Kidney (tissue), 14 donors: Measurements from ENCODE around the gene TRAPPC1. TPM values are rescaled to one million over a fixed set of nuclear protein-coding genes. Genes with fewer than 3 reads are reported as not detected.

ENCODE experiments used
- DNase-seq, 5 donors: peaks; one replicate each; pipeline ENCODE4 v3.0.0-alpha.2; 2013 to 2020
- FAIRE-seq: peaks from 2 replicates; lab custom pipeline; 2012; peaks lifted over from hg19 to GRCh38; lab: Jason Lieb, UNC
- H3K27ac ChIP-seq, 2 donors: one replicate each; pipeline ENCODE4 v1.7.0; 2013; ENCODE audit warnings: low read depth in 2 of 2, low read length in 2 of 2, inconsistent platforms in 1 of 2
- H3K27me3 ChIP-seq: one replicate; pipeline ENCODE4 v1.7.1; 2013; ENCODE audit warnings: low read length, inconsistent platforms; ENCODE audit not compliant: control insufficient read depth, insufficient read depth
- H3K36me3 ChIP-seq, 3 donors: one replicate each; pipeline versions ENCODE4 v1.7.0 to v1.7.1; 2013; ENCODE audit warnings: low read length in 3 of 3, control low read depth in 1 of 3, inconsistent platforms in 1 of 3; ENCODE audit not compliant: insufficient read depth in 3 of 3, control insufficient read depth in 2 of 3
- H3K4me1 ChIP-seq, 3 donors: one replicate each; pipeline versions ENCODE4 v1.7.0 to v1.7.1; 2013; ENCODE audit warnings: low read length in 3 of 3, inconsistent platforms in 1 of 3, low read depth in 1 of 3; ENCODE audit not compliant: control insufficient read depth in 2 of 3, insufficient read depth in 2 of 3
- H3K4me3 ChIP-seq, 3 donors: one replicate each; pipeline versions ENCODE4 v1.7.0 to v1.8.1; 2013; ENCODE audit warnings: low read length in 3 of 3, control low read depth in 1 of 3, inconsistent platforms in 1 of 3
- H3K9ac ChIP-seq, 3 donors: one replicate each; pipeline versions ENCODE4 v1.7.0 to v1.7.1; 2013; ENCODE audit warnings: low read length in 3 of 3, control low read depth in 1 of 3, inconsistent platforms in 1 of 3
- H3K9me3 ChIP-seq, 3 donors: one replicate each; pipeline versions ENCODE4 v1.7.0 to v1.7.1; 2013; ENCODE audit warnings: low read length in 3 of 3, control low read depth in 1 of 3, inconsistent platforms in 1 of 3; ENCODE audit not compliant: control insufficient read depth in 2 of 3, insufficient read depth in 1 of 3
- CTCF ChIP-seq: IDR thresholded peaks from 3 replicates; pipeline ENCODE4 v1.5.1; 2012; ENCODE audit warnings: mild to moderate bottlenecking, moderate library complexity, borderline replicate concordance; ENCODE audit not compliant: insufficient read depth; ENCODE audit errors: extremely low read depth
- intact Hi-C: fragments of 100-400 bp; cut with DNase I; formaldehyde crosslinking; loops from one replicate; pipeline ENCODE4 v1.11.1; 2022
- polyA plus RNA-seq: library from polyadenylated mRNA; stranded (reverse); fragments of 350-450 nt; fragmentation: Illumina TruSeq; extraction: RNeasy Lipid Tissue Mini Kit (QIAGEN cat#74804); gene quantifications from one replicate; pipeline ENCODE4 v1.2.3, GENCODE V29; 2014; ENCODE audit warnings: low read depth, low replicate concordance; ENCODE audit not compliant: insufficient read depth
- total RNA-seq: library from RNA; stranded (reverse); fragmentation: NEBNext Ultra II Directional; extraction: Animal tissue kit (Norgen Biotek cat#: 25700); gene quantifications from one replicate; pipeline ENCODE4 v1.2.1, GENCODE V29; 2021
- donor health status: control.
- donor health status: control.
- donor health status: control.
- donor health status: control.
- donor health status: control.
- donor health status: DM: yes; HTN: yes; CAD: no.
- donor health status: Normal renal cell carcinoma (clear cell type).

TRAPPC1 gene
- total and polyA plus RNA-seq, 2 donors from 2014 or later = 149 to 291 TPM

DNA sequence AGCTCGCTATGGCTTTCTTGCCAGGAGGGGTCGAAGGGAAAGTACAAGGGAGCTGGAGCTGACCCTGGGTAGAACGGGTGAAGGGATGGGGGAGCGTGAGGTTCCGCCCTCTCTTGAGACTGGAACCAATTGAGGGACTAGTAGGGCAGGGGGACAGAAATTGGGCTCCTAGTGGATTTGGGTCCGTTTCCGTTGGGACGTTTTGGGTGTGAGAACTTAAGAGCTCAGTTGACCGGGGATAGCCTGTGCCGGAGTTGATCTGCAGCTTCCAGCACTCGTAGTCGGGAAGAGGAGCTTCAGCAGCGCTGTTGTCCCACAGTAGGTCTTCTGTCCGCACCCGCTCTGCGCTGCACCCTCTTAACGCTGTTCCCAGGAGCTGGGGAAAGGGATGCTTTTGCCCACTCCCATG is 741 bp upstream of the TRAPPC1 start:
- DNase-seq = peak in 2 of 5 donors; percentile 24 to 68

GRCh38 chr17:7930841-7931631 is 710 bp downstream of the TRAPPC1 start:
- H3K4me1 ChIP-seq = peaks cover 0 to 19% (median 8%) of the 10 kb centered on the region in 3 donors
- no peak for TF ChIP-seq CTCF
- peaks cover 0 to 3% (median 3%) of the 10 kb centered on the region in 3 donors for H3K36me3 ChIP-seq
- intact Hi-C loops = no loop called here
- DNase-seq = peak in 1 of 5 donors; percentile 20
- no peaks in the 10 kb centered on the region for H3K27me3 ChIP-seq
- FAIRE-seq = no peak
- H3K9me3 ChIP-seq = no peaks in the 10 kb centered on the region
- peak overlapping the region in 1 of 2 donors; percentile 82 for H3K27ac ChIP-seq
- peak overlapping the region; percentile 88 to 99 (median 92) for H3K4me3 ChIP-seq
- peak overlapping the region; percentile 49 to 73 (median 70) for H3K9ac ChIP-seq

More for the DNA sequence above, 741 bp upstream of the TRAPPC1 start:
- FAIRE-seq = no peak
- Histone ChIP-seq H3K27ac (peak overlapping the region in 1 of 2 donors; percentile 75), H3K4me3 (peak overlapping the region; percentile 97 to 99 (median 99)), H3K9ac (peak overlapping the region; percentile 90 to 99 (median 93)), H3K9me3 (no peaks in the 10 kb centered on the region), H3K4me1 (peaks cover 0 to 19% (median 8%) of the 10 kb centered on the region in 3 donors), H3K36me3 (peaks cover 3 to 6% (median 4%) of the 10 kb centered on the region in 3 donors), H3K27me3 (no peaks in the 10 kb centered on the region)
- TF ChIP-seq CTCF = no peak
- intact Hi-C loops = no loop called here

DNA sequence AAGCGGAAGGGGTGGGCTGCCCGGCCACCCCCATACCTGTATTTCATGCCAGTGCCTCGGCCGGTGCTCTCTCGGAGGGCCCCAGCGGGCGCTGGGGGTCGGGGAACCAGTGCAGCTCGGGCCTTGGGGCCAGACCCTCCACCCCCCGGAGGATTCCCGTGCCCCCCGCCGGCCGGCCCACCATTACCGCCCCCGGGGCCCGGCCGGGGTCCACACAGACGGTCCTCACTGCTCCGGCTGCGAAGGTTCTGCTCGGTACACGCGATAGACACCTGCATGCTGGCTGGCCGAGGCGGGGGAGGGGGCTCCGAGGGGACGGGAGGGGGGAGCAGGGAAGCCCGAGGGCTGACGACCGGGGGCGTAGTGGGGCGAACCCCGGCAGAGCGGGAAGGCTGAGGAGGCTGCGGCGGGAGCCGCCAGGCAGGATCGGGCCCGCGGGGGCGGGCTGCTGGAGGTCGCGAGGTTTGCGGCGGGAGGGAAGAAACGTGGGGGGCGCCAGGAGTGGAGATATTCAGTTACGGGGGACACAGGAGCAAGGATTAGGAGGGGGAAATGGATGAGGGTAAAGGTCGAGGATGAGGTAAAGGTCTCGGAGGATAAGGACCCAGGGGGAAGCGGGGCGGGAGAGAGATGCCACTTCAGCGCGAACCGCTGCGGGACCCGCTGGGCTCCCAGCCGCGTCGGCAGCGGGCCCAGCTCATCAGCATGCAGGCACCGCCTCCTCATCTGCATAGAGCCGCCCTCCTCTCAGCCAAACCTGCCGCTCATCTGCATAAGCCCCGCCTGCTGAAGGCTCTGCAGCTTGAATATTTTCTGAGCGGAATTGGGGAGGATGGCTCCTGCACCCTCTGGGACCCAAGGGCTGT is 2.4 kb downstream of the TRAPPC1 start, which contains the start of gene KCNAB3:
KCNAB3 (minus strand) TSS at position 699 of the 866 bp plus-strand sequence; CDS start at position 278, 421 bp downstream.
- H3K27me3 ChIP-seq = no peaks in the 10 kb centered on the region
- H3K9ac ChIP-seq = no peak within 1 kb of the TSS
- no peaks in the 10 kb centered on the region for H3K36me3 ChIP-seq
- no peak within 1 kb of the TSS for H3K27ac ChIP-seq
- DNase-seq (peak; percentile 86 to 93 (median 90)), FAIRE-seq (no peak)
- intact Hi-C loops = no loop called here
- no peak for TF ChIP-seq CTCF
- peak within 1 kb of the TSS in 2 of 3 donors; percentile 47 to 99 for H3K4me3 ChIP-seq
- no peaks in the 10 kb centered on the region for H3K9me3 ChIP-seq
- peaks cover 0 to 19% (median 8%) of the 10 kb centered on the region in 3 donors for H3K4me1 ChIP-seq
